Ecto neural progenitor cell (in vitro differentiated cells): ENCODE measurements around the gene PANK2.
"Not testable (repeated sequence)": the region's sequence is repeated elsewhere in the genome, so short reads cannot be mapped to it uniquely, and the experiment has no call there.

Experiments used
- DNase-seq: peaks from one replicate; pipeline ENCODE4 v3.0.0-alpha.2; 2018; ENCODE audit warnings: low spot score

The PANK2 gene

GRCh38 chr20:3888622-3889488 lies at the start of gene PANK2:
Gene PANK2 (plus strand): TSS chr20:3889387.
- DNase-seq: peak; percentile 98

- not testable (repeated sequence) for DNase-seq
These were observed 49.0 kb upstream of the PANK2 start for GRCh38 chr20:3840201-3840600.

DNA sequence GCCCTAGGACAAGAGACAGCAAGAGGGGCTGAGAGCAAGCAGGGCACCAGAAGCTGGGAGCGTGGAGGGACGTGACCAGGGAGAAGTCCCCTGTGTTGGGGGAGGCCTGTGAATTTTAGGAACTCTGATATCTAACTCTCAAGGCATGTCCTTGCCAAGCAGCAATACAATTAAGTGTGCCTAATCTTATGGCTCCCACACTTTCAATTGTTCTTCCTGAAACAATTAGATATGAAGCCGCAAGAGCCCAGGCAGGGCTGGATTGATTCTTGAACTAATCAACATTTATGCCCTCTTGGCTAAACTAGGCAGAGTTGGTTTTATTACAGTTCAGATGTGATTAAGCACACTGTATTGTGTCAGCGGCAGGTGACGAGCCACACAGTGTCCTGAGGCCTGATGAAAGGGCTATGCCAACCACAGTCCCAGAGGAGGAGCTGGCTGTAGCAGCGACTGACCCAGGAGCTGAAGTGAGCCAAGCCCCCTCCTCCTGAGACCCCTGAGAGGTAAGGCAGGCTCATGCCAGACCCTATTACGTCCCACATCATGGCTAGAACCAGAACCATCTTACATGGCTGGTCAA lies 46.7 kb upstream of the PANK2 start:
- DNase-seq: no peak

DNA sequence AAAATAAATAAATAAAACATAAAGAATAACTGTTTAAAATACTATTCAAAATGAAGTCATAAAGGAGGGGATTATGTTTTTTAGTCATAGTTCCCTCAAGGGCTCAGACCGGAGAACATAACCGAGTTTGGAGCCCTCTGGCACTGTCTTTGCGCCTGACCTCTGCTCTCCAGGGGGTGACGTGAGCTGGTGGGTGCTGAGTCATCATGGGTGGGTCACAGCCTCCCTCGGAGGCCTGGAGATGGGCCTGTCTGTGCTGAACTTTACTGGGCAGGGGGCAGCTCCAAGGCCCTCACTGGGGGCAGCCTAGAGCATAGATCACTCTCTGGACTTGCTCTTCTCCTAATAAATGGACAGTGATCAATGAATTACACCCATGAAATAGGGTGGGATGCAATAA lies 45.7 kb upstream of the PANK2 start:
- no peak for DNase-seq

DNA sequence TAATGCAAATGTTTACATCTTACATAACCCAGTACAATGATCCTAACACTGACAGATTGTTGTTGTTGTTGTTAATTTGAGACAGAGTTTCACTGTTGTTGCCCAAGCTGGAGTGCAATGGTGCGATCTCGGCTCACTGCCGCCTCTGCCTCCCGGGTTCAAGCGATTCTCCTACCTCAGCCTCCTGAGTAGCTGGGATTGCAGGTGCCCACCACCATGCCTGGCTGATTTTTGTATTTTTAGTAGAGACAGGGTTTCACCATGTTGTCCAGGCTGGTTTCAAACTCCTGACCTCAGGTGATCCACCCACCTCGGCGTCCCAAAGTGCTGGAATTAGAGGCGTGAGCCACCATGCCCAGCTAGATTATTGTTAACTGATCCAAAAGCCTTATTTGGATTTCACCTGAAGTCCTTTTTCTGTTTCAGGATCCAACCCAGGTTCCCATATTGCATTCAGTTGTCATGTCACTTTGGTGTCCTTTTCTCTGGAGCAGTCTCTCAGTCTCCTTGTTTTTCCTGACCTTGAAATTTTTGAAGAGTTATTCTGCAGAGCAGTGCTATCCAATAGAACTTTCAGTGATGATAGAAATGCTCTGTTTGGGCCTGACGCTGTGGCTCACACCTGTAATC lies 45.1 kb upstream of the PANK2 start:
- DNase-seq: not testable (repeated sequence)

DNA sequence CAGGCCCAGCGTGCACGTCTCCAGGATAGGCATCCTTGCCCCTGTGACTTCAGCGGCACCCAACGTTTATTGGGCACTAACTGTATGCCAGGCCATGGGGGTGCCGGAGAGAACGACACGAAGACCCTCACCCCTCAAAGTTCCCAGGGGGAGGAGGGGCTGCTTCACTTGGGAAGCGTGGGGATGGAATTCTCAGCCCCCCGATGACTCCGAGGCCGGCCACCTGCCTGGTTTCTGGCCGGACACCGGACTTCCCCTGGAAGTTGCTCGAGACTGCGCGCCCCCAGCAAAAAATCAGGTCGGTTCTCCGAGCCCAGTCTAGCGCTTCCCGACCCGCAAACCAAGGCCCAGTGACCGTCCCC lies 42.8 kb upstream of the PANK2 start:
- DNase-seq: no peak

GRCh38 chr20:3846740-3847428 lies 42.3 kb upstream of the PANK2 start, which contains the start of gene MAVS:
Gene MAVS (plus strand): TSS chr20:3846834. CDS start chr20:3854625, 7,791 bp downstream.
- peak; percentile 92 for DNase-seq

DNA sequence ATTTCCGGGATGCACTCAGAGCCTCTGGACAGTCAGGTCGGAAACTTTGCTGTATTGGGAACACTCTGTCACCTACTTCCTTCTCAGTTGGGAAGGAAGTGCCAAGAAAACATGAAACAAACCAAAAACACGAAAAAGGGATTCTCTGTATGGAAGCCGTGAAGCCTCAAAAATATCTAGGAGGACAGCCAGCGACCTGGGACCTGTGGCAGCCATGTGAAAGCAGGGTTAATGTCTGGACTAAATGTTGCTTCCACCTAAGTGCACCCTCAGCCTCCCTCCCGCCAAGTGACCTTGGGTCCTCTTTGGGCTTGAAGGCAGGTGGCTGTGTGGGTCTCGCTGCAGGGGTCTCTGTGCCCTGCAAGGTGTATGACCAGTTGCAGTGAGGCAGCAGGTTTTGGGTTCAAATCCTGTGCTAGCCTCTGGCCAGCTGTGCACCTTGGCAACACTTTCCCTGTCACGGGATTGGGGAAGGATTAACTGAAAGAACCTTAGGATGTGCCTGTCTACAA lies 41.7 kb upstream of the PANK2 start:
- DNase-seq: no peak

DNA sequence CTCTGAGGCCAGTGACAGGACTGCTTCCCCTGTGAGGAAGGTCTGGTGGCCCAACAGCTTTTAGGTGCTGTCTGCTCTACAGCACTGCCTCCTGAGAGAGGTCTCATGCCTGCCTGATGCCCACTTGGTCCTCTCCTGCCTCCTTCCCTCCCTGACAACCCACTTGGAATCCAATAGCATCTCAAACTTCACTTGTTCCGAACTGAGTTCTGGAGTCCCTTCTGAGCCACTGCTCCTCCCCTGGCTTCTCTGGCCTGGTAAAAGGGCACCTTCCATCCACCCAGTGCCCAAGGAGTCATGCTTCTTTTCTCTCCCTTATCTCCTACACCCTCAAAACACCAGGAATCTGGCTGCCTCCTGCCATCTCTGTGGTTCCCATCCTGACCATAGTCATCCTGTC lies 40.6 kb upstream of the PANK2 start:
- DNase-seq: no peak

DNA sequence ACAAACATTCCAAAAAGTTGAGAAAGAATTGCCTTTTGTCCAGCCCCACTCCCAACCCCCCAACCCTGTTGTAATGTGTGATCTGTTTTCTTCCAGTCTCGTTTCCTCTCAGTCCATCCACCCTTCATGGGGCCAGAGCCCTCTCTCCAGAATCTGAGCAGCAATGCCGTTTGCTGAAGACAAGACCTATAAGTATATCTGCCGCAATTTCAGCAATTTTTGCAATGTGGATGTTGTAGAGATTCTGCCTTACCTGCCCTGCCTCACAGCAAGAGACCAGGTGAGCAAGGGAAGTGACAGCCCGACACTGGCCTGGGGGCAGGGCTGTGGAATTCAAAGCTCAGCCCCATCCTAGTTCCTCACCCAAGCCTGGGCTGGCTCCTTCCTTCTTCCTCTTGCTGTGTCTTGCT lies 34.7 kb upstream of the PANK2 start:
- DNase-seq: no peak

- no peak for DNase-seq
These were observed 31.8 kb upstream of the PANK2 start for GRCh38 chr20:3857405-3857804.

DNA sequence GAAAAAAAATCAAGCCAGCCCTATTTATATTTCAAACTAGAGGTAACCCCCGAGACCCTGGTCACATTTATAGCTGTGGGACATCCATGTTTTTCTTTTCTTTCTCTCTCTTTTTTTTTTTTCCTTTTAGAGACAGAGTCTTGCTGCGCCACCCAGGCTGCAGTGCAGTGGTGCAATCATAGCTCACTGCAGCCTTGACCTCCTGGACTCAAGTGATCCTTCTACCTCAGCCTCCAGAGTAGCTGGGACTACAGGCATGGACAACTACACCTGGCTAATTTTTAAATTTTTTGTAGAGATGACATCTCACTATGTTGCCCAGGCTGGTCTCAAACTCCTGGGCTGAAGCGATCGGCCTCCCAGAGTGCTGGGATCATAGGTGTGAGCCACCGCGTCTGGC lies 30.5 kb upstream of the PANK2 start:
- no peak for DNase-seq

GRCh38 chr20:3861191-3861590 lies 28.0 kb upstream of the PANK2 start:
- DNase-seq: no peak

DNA sequence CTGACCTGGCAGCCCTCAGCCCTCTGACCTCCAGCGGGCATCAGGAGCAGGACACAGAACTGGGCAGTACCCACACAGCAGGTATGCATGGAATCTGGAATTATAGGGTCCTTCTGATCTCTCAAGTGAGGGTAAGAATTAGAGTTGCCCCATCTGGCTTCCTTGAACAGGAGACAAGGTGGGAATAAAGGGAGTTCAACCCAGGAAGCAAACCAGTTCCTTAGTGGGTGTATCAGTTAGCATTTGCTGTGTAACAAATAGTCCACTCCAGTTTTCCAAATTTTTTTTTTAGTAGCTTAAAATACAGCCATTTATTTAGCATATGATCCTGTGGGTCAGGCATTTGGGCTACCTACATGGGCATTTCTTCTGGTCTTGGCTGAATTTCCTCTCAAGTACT lies 26.9 kb upstream of the PANK2 start:
- no peak for DNase-seq

DNA sequence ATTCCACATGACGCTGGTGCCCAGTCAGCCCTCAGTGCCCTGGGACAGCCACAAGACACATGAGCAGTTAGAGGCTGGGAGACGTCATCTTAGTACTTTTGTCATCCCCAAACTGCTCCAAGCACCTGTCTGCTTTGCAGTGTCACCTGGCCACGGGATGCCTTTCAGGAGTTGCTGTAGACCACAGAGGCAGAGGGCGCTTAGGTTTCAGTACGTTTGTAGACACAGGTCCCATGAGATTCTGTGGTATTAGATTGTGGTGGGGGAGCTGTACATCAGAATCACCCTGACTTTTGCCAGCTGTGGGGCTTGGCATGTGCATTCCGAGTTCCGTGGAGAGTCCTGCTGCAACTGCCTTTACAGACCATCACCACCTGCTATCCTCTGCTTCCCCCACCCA lies 25.9 kb upstream of the PANK2 start:
- no peak for DNase-seq

DNA sequence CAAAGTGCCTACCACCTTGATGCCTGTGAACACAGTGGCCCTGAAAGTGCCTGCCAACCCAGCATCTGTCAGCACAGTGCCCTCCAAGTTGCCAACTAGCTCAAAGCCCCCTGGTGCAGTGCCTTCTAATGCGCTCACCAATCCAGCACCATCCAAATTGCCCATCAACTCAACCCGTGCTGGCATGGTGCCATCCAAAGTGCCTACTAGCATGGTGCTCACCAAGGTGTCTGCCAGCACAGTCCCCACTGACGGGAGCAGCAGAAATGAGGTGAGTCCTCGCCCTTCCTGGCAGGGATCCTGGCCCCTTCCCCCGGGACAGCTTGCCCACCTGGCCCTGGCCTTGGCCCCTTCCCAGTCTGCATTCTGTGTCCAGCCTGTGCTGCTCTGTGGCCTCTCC lies 24.7 kb upstream of the PANK2 start:
- no peak for DNase-seq

DNA sequence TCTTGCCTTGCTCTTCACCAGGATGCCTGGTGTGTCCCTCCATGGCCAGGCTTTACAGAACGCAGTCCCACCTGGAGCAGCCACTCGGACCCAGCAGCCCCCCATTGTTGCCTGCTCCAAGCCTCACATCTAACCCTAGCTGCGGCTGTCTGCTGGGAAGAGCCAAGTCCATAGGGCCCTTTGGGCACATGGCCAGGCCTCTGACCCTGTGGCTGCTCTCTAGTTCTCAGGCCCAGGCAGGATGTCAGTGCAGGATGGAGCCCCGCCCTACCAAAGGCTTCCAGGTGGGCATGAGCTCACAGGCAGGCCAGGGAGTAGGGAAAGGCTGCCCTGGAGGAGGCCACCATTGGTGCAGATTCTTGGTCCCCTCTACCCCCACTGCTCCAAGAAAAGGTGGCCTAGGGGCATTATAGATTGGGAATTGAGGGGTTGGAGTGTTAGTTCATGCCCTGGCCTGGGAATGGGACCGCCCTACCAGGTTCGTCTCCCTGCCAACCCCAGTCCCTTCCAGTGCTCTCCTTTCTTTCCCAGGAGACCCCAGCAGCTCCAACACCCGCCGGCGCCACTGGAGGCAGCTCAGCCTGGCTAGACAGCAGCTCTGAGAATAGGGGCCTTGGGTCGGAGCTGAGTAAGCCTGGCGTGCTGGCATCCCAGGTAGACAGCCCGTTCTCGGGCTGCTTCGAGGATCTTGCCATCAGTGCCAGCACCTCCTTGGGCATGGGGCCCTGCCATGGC lies 23.9 kb upstream of the PANK2 start:
- no peak for DNase-seq

DNA sequence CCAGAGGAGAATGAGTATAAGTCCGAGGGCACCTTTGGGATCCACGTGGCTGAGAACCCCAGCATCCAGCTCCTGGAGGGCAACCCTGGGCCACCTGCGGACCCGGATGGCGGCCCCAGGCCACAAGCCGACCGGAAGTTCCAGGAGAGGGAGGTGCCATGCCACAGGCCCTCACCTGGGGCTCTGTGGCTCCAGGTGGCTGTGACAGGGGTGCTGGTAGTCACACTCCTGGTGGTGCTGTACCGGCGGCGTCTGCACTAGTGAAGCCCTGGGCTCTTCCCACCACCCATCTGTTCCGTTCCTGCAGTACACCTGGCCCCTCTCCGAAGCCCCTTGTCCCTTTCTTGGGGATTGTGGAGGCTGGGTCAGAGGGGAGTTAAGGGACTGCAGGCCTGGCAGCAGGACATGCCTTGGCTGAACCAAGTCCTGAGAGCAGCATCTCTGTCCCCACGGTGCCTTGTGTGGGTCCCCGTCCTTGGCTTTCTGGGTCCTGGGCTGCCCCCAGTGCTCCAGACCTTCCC lies 23.2 kb upstream of the PANK2 start:
- DNase-seq: no peak

DNA sequence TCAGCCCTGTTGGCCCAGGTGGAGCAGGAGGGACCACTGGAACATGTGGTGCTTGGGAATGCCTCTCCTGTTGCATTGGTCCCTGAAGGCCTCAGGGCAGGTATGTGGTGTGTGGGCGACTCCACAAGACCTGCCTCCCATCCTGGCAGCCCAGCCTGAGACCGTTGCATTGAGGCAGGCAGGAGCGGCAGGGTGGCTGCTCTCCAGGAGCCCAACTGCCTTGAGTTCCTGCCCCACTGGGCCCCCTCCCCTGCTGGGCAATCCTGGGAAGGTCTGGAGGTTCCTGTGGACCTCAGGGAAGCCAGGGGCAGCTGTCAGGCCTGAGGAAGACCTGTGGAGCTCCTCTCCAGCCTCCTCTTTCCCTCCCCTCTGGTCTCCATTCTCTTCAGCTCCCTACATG lies 22.7 kb upstream of the PANK2 start:
- no peak for DNase-seq

DNA sequence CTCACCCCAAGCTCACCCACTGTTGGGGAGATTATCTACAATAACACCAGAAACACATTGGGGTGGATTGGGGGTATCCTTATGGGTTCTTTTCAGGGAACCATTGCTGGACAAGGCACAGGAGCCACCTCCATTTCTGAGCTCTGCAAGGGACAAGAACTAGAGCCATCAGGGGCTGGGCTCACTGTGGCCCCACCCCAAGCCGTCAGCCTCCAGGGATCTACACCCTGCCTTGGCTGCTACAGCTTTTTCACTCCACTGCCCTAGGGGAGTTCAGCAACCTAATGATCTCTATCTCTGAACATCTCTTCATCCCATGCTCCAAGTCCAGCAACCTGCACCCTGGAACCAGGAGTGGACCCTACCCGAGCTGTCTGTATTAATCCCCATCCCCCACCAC lies 21.4 kb upstream of the PANK2 start:
- no peak for DNase-seq

DNA sequence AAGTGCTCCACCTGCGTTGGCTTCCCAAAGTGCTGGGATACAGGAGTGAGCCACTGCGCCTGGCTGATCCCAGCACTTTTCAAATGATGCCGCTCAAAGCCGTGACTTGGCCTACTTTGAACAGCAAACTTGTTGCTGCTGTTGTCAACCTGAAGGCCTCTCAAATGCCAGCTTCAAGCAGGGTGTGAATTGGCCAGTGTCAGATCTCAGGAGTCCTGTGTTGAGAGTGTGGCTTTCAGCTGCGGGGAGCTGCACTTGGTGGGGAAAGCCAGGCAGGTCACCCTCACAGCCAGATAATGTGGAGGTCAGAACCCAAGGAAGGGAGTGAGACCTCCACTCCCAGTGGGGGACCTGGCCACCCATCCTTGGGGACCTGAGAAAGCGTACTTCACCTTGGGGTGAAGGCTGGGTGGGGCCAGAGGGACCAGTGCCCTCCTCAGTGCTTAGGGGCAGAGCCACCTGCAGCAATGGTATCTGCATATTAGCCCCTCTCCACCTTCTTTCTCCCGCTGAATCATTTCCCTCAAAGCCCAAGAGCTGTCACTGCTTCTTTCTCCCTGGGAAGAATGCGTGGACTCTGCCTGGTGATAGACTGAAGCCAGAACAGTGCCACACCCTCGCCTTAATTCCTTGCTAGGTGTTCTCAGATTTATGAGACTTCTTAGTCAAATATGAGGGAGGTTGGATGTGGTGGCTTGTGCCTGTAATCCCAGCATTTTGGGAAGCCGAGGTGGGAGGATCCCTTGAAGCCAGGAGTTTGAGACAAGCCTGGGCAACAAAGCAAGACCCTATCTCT lies 19.1 kb upstream of the PANK2 start:
- no peak for DNase-seq
